CD14-positive monocyte (primary cell): ENCODE results near the gene ETV4. TPM values are rescaled to one million over a fixed set of nuclear protein-coding genes. Genes with fewer than 3 reads are reported as not detected.
A peak's percentile ranks its signal among the peaks of the same experiment; 100 is the strongest.

Experiments used
- DNase-seq, 3 donors: peaks; one replicate each; pipeline ENCODE4 v3.0.0-alpha.2; 2011 to 2022
- H2AFZ ChIP-seq: 2 replicates; pipeline ENCODE4 v1.6.0; 2012; ENCODE audit warnings: mild to moderate bottlenecking, low read depth, low read length, inconsistent platforms; ENCODE audit not compliant: insufficient read depth, poor library complexity, severe bottlenecking
- H3K27ac ChIP-seq, 2 donors: 1 replicate in 1 of 2; 2 replicates in 1 of 2; pipeline ENCODE4 v1.5.1; 2012 to 2013; ENCODE audit warnings: low read length in 2 of 2, control low read depth in 1 of 2, inconsistent platforms in 1 of 2, low read depth in 1 of 2, mild to moderate bottlenecking in 1 of 2
- H3K27me3 ChIP-seq, 2 donors: one replicate each; pipeline versions ENCODE4 v1.6.0 to v1.6.1; 2011 to 2013; ENCODE audit warnings: low read length in 2 of 2; ENCODE audit not compliant: control insufficient read depth in 2 of 2, insufficient read depth in 2 of 2
- H3K36me3 ChIP-seq, 2 donors: replicated peaks in 1 of 2; 1 replicate in 1 of 2; 2 replicates in 1 of 2; pipeline versions ENCODE4 v1.5.1 to v1.6.1; 2012 to 2013; ENCODE audit warnings: low read length in 2 of 2, control low read depth in 1 of 2, inconsistent platforms in 1 of 2, mild to moderate bottlenecking in 1 of 2; ENCODE audit not compliant: insufficient read depth in 2 of 2, control insufficient read depth in 1 of 2
- H3K4me1 ChIP-seq, 2 donors: 1 replicate in 1 of 2; 2 replicates in 1 of 2; pipeline versions ENCODE4 v1.5.1 to v1.6.1; 2012 to 2013; ENCODE audit warnings: low read length in 2 of 2, control low read depth in 1 of 2, inconsistent platforms in 1 of 2, mild to moderate bottlenecking in 1 of 2, moderate library complexity in 1 of 2; ENCODE audit not compliant: insufficient read depth in 2 of 2, control insufficient read depth in 1 of 2
- H3K4me2 ChIP-seq: replicated peaks from 2 replicates; pipeline ENCODE3; 2012; ENCODE audit warnings: low read length, moderate library complexity, mild to moderate bottlenecking; ENCODE audit not compliant: poor library complexity, severe bottlenecking; ENCODE audit errors: extremely low read depth
- H3K4me3 ChIP-seq, 3 experiments: fragments of 200-600 bp in 1 of 3; sonication (generic) in 1 of 3; replicated peaks in 1 of 3; 1 replicate in 2 of 3; 2 replicates in 1 of 3; pipeline ENCODE4 v1.5.1; 2011 to 2013; ENCODE audit warnings: low read length in 3 of 3, mild to moderate bottlenecking in 3 of 3, control low read depth in 2 of 3, low read depth in 2 of 3, inconsistent platforms in 1 of 3, moderate library complexity in 1 of 3
- H3K79me2 ChIP-seq: 2 replicates; pipeline ENCODE4 v1.6.0; 2012; ENCODE audit warnings: mild to moderate bottlenecking, control low read depth, inconsistent platforms, low read length, moderate library complexity; ENCODE audit not compliant: insufficient read depth
- H3K9ac ChIP-seq: 2 replicates; pipeline ENCODE4 v1.6.0; 2017; ENCODE audit warnings: low read length, mild to moderate bottlenecking; ENCODE audit not compliant: insufficient read depth, poor library complexity, severe bottlenecking
- H3K9me3 ChIP-seq, 2 donors: replicated peaks in 1 of 2; 1 replicate in 1 of 2; 2 replicates in 1 of 2; pipeline versions ENCODE4 v1.5.1 to v1.6.1; 2012 to 2013; ENCODE audit warnings: low read length in 2 of 2, control low read depth in 1 of 2; ENCODE audit not compliant: control insufficient read depth in 1 of 2, insufficient read depth in 1 of 2
- H4K20me1 ChIP-seq: 2 replicates; pipeline ENCODE4 v1.6.0; 2012; ENCODE audit warnings: mild to moderate bottlenecking, low read length, control low read depth, moderate library complexity; ENCODE audit not compliant: insufficient read depth
- H3K27ac Mint-ChIP-seq, 7 donors: one replicate each; pipeline ENCODE4 v1.8.0; 2020; ENCODE audit warnings: mild to moderate bottlenecking in 7 of 7, mixed read lengths in 7 of 7, moderate library complexity in 6 of 7, inconsistent platforms in 2 of 7
- H3K27me3 Mint-ChIP-seq, 3 donors: one replicate each; pipeline ENCODE4 v1.8.0; 2021 to 2022; ENCODE audit warnings: low read depth in 3 of 3, mild to moderate bottlenecking in 3 of 3, mixed read lengths in 3 of 3, moderate library complexity in 3 of 3, inconsistent platforms in 1 of 3
- H3K36me3 Mint-ChIP-seq, 2 donors: one replicate each; pipeline ENCODE4 v1.8.0; 2020; ENCODE audit warnings: mixed read lengths in 2 of 2, inconsistent platforms in 1 of 2, mild to moderate bottlenecking in 1 of 2
- H3K4me1 Mint-ChIP-seq: one replicate; pipeline ENCODE4 v1.8.0; 2020; ENCODE audit warnings: mild to moderate bottlenecking, mixed read lengths
- H3K4me3 Mint-ChIP-seq, 2 donors: one replicate each; pipeline ENCODE4 v1.8.0; 2020; ENCODE audit warnings: mild to moderate bottlenecking in 2 of 2, mixed read lengths in 2 of 2, moderate library complexity in 1 of 2
- H3K9me3 Mint-ChIP-seq, 7 donors: one replicate each; pipeline ENCODE4 v1.8.0; 2020 to 2022; ENCODE audit warnings: mixed read lengths in 7 of 7, mild to moderate bottlenecking in 6 of 7, moderate library complexity in 6 of 7, inconsistent platforms in 2 of 7
- WGBS: methylation state at CpG from one replicate; pipeline ENCODE4 v1.1.5; 2013; ENCODE audit warnings: missing lambda C conversion rate; ENCODE audit not compliant: insufficient coverage; 5-methylcytosine and 5-hydroxymethylcytosine counted together
- intact Hi-C, 2 donors: fragments of 100-400 bp; cut with micrococcal nuclease; formaldehyde crosslinking; loops; one replicate each; pipeline versions ENCODE4 v1.15.0 to v1.15.1; 2023
- polyA plus RNA-seq, 3 donors: library from polyadenylated mRNA; depleted of rRNA in 1 of 3; unstranded in 2 of 3; stranded (reverse) in 1 of 3; fragments of 300-500 nt in 2 of 3; fragments of >200 nt in 1 of 3; fragmentation: Illumina TruSeq in 2 of 3; gene quantifications; 1 replicate in 2 of 3; 2 replicates in 1 of 3; pipeline ENCODE4 v1.2.3, GENCODE V29; 2012 to 2021
- TF ChIP-seq, protein P1 (sequence below): fragments of 200-600 bp; IDR thresholded peaks from one replicate; pipeline ENCODE4 v1.8.0; 2022; ENCODE audit warnings: antibody characterized with exemption, mild to moderate bottlenecking

The ETV4 gene
- polyA plus RNA-seq, 3 donors: not detected

DNA sequence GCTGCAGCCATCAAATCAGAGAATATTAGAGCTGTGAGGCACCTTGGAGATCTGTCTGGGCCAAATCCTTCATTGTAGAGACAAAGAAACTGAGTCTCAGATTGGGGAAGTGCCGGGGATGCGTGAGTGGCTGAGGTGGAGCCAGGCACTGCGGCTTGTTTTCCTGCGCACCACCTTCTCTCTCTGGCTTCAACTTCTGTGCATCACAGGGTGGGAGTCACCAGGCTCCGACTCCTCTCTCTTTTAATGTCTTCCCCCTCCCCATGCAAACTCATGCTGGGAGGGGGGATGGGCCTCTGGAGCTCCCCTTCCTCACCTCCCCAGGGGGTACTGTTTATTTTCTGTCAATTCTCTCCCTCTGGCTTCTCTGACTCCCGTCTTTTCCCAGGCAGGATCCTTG, 8.7 kb upstream of the ETV4 start:
- Histone ChIP-seq H3K4me1 (peaks cover 18 to 23% of the 10 kb centered on the region in 2 donors), H3K27me3 (peaks cover 12 to 27% of the 10 kb centered on the region in 2 donors), H3K79me2 (no peaks in the 10 kb centered on the region), H3K9ac (no peak overlapping the region), H3K36me3 (no peaks in the 10 kb centered on the region), H2AFZ (no peak overlapping the region), H3K27ac (no peak overlapping the region), H3K4me3 (no peak overlapping the region), H4K20me1 (no peaks in the 10 kb centered on the region), H3K9me3 (no peaks in the 10 kb centered on the region), H3K4me2 (no peak overlapping the region)
- peak overlapping the region in 1 of 2 donors; percentile 46 for H3K4me3 Mint-ChIP-seq
- TF ChIP-seq, protein P1, sequence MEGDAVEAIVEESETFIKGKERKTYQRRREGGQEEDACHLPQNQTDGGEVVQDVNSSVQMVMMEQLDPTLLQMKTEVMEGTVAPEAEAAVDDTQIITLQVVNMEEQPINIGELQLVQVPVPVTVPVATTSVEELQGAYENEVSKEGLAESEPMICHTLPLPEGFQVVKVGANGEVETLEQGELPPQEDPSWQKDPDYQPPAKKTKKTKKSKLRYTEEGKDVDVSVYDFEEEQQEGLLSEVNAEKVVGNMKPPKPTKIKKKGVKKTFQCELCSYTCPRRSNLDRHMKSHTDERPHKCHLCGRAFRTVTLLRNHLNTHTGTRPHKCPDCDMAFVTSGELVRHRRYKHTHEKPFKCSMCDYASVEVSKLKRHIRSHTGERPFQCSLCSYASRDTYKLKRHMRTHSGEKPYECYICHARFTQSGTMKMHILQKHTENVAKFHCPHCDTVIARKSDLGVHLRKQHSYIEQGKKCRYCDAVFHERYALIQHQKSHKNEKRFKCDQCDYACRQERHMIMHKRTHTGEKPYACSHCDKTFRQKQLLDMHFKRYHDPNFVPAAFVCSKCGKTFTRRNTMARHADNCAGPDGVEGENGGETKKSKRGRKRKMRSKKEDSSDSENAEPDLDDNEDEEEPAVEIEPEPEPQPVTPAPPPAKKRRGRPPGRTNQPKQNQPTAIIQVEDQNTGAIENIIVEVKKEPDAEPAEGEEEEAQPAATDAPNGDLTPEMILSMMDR: no peak
- WGBS: 17% methylated on average over 2 of the region's 6 CpGs
- H3K27me3 Mint-ChIP-seq: peaks cover 38 to 52% (median 41%) of the 10 kb centered on the region in 3 donors
- peaks cover 0 to 2% (median 0%) of the 10 kb centered on the region in 7 donors for H3K9me3 Mint-ChIP-seq
- peaks cover 21% of the 10 kb centered on the region for H3K4me1 Mint-ChIP-seq
- peak overlapping the region in 1 of 7 donors; percentile 57 for H3K27ac Mint-ChIP-seq
- intact Hi-C loops: no loop called here
- DNase-seq: no peak
- H3K36me3 Mint-ChIP-seq: no peaks in the 10 kb centered on the region

DNA sequence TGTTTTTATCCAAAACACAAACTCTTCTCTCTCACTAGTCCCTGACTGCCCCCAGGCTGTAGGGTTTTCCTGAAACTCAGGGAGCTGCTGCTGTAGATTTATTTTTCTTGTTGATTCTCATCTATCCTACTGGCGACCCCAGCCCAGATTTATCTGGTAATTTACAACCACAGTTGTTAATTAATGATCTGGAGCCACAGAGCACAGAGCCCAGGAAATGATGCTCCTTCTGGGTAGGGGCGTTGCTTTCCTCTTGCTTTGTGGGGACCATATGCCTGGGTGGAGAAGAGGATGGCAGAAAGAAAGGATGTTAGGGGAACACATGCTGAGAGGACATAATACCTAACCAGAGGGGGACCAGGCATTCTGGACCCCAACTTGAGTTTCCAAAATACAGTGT, 7.4 kb upstream of the ETV4 start:
- peaks cover 44 to 59% (median 47%) of the 10 kb centered on the region in 3 donors for H3K27me3 Mint-ChIP-seq

More for the DNA sequence above, 7.4 kb upstream of the ETV4 start:
- Histone ChIP-seq H3K9me3 (no peaks in the 10 kb centered on the region), H3K27me3 (peaks cover 12 to 30% of the 10 kb centered on the region in 2 donors), H2AFZ (no peak overlapping the region), H3K4me1 (peaks cover 18 to 23% of the 10 kb centered on the region in 2 donors), H4K20me1 (no peaks in the 10 kb centered on the region), H3K4me3 (no peak overlapping the region), H3K36me3 (no peaks in the 10 kb centered on the region), H3K79me2 (no peaks in the 10 kb centered on the region), H3K4me2 (no peak overlapping the region), H3K27ac (no peak overlapping the region), H3K9ac (no peak overlapping the region)
- Mint-ChIP-seq H3K9me3 (peaks cover 0 to 2% (median 0%) of the 10 kb centered on the region in 7 donors), H3K4me1 (peaks cover 21% of the 10 kb centered on the region), H3K36me3 (no peaks in the 10 kb centered on the region), H3K27ac (peak overlapping the region in 1 of 7 donors; percentile 77), H3K4me3 (peak overlapping the region in 1 of 2 donors; percentile 67)
- WGBS: 25% methylated on average over 1 of the region's 2 CpGs
- intact Hi-C loops: no loop called here
- TF ChIP-seq, protein P1: no peak
- DNase-seq: no peak
